ENCODE measurements around the gene THAP10. TPM values are rescaled to one million over a fixed set of nuclear protein-coding genes. Genes with fewer than 3 reads are reported as not detected.
A peak's percentile ranks its signal among the peaks of the same experiment; 100 is the strongest.

THAP10 gene
- polyA plus RNA-seq, 2 of the 4 experiments (the other 2 are of a cell fraction) = 6.8 to 9.4 TPM

DNA sequence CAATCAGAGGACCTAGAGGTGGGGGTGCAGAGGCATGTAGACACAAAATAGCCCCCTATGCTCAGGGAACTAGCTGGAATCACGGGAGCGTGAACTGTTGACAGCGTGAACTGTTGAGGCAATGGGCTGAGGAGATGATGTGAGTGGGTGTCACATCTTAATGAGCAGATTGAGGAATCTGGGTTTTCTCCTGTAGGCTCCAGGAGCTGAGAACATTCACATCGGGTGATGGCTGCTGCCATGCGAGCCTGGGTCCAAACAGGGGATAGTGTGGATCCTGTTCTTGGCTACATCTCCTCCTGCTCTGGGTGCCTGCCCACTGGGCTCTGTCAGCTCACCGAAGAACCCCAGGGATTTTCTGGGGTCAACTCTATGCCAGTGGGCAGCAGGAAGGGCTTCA, 40.3 kb downstream of the THAP10 start:
- Histone ChIP-seq H3K27ac (peak overlapping the region in 1 of 2 experiments; percentile 93; a peak in 1 of 6 replicates), H3K4me3 (no peak overlapping the region), H3K4me1 (peaks cover 31% of the 10 kb centered on the region), H3K4me2 (peak overlapping the region; percentile 84; the same call in 1 of the 3 replicates), H3K9me3 (no peaks in the 10 kb centered on the region)
- DNase-seq (ENCODE audit: low read depth in 1 of 2, low spot score in 1 of 2) = no peak
- TF ChIP-seq BCL3 (IDR thresholded peaks at IDR 0.05) (no peak), JUN (IDR thresholded peaks at IDR 0.05) (no peak), BHLHE40 (IDR thresholded peaks at IDR 0.05; ENCODE audit: low read depth, low read length) (no peak), SREBF2 (IDR thresholded peaks at IDR 0.05) (no peak), ZSCAN20 (CRISPR knock-in tag; IDR thresholded peaks at IDR 0.05) (no peak), GATA3 (IDR thresholded peaks at IDR 0.05; ENCODE audit: borderline replicate concordance) (no peak)
- CTCF ChIA-PET = interaction anchor here (0.6 to 16.8 kb wide), 13 partner anchors 10 to 180 kb away, joined by 3 to 300 read pairs (median 12); no protein-coding TSS in a partner anchor
- POLR2A ChIA-PET = interaction anchor here (1.1 to 1.3 kb wide), 2 partner anchors 12 to 41 kb away, joined by 3 read pairs; no protein-coding TSS in a partner anchor
- FAIRE-seq = no peak
- 95% methylated on average over 5 of the region's 6 CpGs for WGBS (ENCODE audit: missing lambda C conversion rate)
- no peak for ATAC-seq

DNA sequence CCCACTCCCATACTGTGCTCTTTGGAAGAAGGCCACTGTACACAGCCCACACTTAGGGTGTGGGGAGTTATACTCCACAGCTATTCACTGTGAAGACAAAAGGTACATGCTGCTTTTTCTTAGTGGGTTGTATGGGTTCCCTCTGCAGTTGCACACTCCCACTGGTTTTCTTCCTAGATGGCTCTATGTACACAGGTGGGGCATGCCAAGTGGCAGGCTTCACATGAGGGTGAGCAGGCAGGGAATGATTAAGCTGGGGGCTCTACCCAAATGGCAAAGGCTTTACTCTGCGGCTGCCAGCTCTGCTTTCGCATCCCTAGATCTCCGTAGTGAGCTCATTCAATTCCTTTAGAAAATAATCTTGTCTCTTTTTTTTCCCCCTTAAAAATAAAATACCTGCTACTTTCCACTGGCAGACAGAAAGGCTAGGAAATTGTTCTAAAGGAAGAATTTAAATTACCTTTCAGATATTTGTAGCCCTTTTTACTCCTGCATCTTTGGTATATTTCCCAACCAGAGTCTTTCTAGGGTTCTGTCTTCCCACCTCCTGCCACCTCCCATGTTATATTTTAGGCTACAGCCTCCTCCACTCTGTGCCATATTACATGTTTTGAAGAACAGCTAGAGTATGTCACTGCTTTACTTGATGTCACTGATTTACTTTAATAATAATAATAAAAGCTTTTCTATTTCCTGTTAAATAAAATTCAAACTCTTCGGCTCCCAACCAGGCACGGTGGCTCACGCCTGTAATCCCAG, 46.5 kb downstream of the THAP10 start:
- WGBS (ENCODE audit: missing lambda C conversion rate) = 94% methylated on average over 6 of the region's 6 CpGs
- no peak overlapping the region for H3K27ac ChIP-seq
- no peak overlapping the region for H3K4me2 ChIP-seq
- H3K9me3 ChIP-seq = no peaks in the 10 kb centered on the region
- DNase-seq (ENCODE audit: low read depth in 1 of 2, low spot score in 1 of 2) (no peak), FAIRE-seq (peak; percentile 88), ATAC-seq (no peak)
- ChIA-PET CTCF (interaction anchor here (0.6 to 15.0 kb wide), 10 partner anchors 8 to 166 kb away, joined by 3 to 148 read pairs (median 8); partner anchors contain the start of gene LARP6), POLR2A (no interaction called here)
- no peaks in the 10 kb centered on the region for H3K4me1 ChIP-seq
- H3K4me3 ChIP-seq = no peak overlapping the region
- TF ChIP-seq, protein P1, sequence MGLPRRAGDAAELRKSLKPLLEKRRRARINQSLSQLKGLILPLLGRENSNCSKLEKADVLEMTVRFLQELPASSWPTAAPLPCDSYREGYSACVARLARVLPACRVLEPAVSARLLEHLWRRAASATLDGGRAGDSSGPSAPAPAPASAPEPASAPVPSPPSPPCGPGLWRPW (IDR thresholded peaks at IDR 0.05) = no peak
- no peak for TF ChIP-seq EHMT2 (IDR thresholded peaks at IDR 0.05; ENCODE audit: low read depth)
- no peak for TF ChIP-seq RCOR1 (IDR thresholded peaks at IDR 0.05; ENCODE audit: low read depth, low read length)
- no peak for TF ChIP-seq USF2 (IDR thresholded peaks at IDR 0.05)
- no peak for TF ChIP-seq HOXB13 (CRISPR knock-in tag; IDR thresholded peaks at IDR 0.05; ENCODE audit: low read depth)
- TF ChIP-seq ZC3H11A (IDR thresholded peaks at IDR 0.05) = no peak
- TF ChIP-seq HOXB5 (CRISPR knock-in tag; IDR thresholded peaks at IDR 0.05) = no peak
- no peak for TF ChIP-seq ZSCAN20 (CRISPR knock-in tag; IDR thresholded peaks at IDR 0.05)
- no peak for TF ChIP-seq RARB (CRISPR knock-in tag; IDR thresholded peaks at IDR 0.05)
- TF ChIP-seq MYC (IDR thresholded peaks at IDR 0.05; ENCODE audit: borderline replicate concordance, low read length) = no peak
- no peak for TF ChIP-seq MAX (IDR thresholded peaks at IDR 0.05)
- no peak for TF ChIP-seq JUN (IDR thresholded peaks at IDR 0.05)
- TF ChIP-seq MAZ (IDR thresholded peaks at IDR 0.05; ENCODE audit: borderline replicate concordance, low read depth, low read length) = no peak
- no peak for TF ChIP-seq HEYL (CRISPR knock-in tag; IDR thresholded peaks at IDR 0.05)

DNA sequence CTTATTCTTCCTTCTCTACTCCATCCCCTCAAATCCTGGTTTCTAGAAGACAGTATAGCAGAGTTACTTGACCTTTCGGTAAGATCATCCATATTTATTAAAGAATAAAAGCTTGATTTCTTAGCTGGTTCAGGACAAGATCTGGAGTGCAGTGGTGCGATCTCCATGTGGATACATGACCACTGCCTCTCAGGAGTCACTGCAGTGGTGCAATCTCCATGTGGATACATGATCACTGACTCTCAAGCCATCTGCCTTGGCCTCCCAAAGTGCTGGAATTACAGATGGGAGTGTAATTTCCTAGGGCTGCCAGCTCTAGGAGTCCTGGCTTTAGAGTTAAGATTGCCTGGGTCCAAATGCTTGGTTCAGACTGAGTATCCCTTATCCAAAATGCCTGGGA, 54.8 kb downstream of the THAP10 start:
- DNase-seq (ENCODE audit: low read depth in 1 of 2, low spot score in 1 of 2) (no peak), ATAC-seq (no peak), FAIRE-seq (no peak)
- Histone ChIP-seq H3K4me2 (no peak overlapping the region), H3K9me3 (no peaks in the 10 kb centered on the region), H3K4me1 (peaks cover 28% of the 10 kb centered on the region), H3K4me3 (no peak overlapping the region), H3K27ac (no peak overlapping the region)
- ChIA-PET CTCF (interaction anchor here (1.0 to 15.0 kb wide), 4 partner anchors 10 to 38 kb away, joined by 4 to 148 read pairs (median 28); no protein-coding TSS in a partner anchor), POLR2A (no interaction called here)
- WGBS (ENCODE audit: missing lambda C conversion rate) = 91% methylated on average over 2 of the region's 2 CpGs
- TF ChIP-seq KDM1A (IDR thresholded peaks at IDR 0.05; ENCODE audit: low read depth) (no peak), TP53 (CRISPR knock-in tag; IDR thresholded peaks at IDR 0.05) (no peak), SMC3 (IDR thresholded peaks at IDR 0.05) (no peak), EP300 (IDR thresholded peaks at IDR 0.05) (no peak), BCL3 (IDR thresholded peaks at IDR 0.05) (no peak), POLR2A (IDR thresholded peaks at IDR 0.05; ENCODE audit: low read length) (no peak), RCOR1 (IDR thresholded peaks at IDR 0.05; ENCODE audit: low read depth, low read length) (no peak), HOXB5 (CRISPR knock-in tag; IDR thresholded peaks at IDR 0.05) (no peak), GATA3 (IDR thresholded peaks at IDR 0.05; ENCODE audit: borderline replicate concordance) (no peak), TFCP2L1 (CRISPR knock-in tag; IDR thresholded peaks at IDR 0.05) (no peak), MAX (IDR thresholded peaks at IDR 0.05) (no peak), HDAC2 (IDR thresholded peaks at IDR 0.05) (no peak)
- TF ChIP-seq, protein P2, sequence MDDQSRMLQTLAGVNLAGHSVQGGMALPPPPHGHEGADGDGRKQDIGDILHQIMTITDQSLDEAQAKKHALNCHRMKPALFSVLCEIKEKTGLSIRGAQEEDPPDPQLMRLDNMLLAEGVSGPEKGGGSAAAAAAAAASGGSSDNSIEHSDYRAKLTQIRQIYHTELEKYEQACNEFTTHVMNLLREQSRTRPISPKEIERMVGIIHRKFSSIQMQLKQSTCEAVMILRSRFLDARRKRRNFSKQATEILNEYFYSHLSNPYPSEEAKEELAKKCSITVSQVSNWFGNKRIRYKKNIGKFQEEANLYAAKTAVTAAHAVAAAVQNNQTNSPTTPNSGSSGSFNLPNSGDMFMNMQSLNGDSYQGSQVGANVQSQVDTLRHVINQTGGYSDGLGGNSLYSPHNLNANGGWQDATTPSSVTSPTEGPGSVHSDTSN (IDR thresholded peaks at IDR 0.05) = no peak

Data from A549 (cell line).